PC-9 (cell line): Measurements from ENCODE around the gene HTT-AS.

Experiments used
- EZH2 ChIP-seq: fragments of 200-600 bp; sonication (generic); IDR thresholded peaks from 2 replicates; pipeline ENCODE4 v1.8.0; 2017; ENCODE audit warnings: antibody characterized with exemption, low read depth
- TF ChIP-seq, protein P1 (sequence below): fragments of 200-600 bp; sonication (generic); conservative IDR thresholded peaks from 2 replicates; pipeline ENCODE4 v1.6.1; 2017; ENCODE audit warnings: mixed run types, antibody characterized with exemption, mild to moderate bottlenecking, moderate library complexity

DNA sequence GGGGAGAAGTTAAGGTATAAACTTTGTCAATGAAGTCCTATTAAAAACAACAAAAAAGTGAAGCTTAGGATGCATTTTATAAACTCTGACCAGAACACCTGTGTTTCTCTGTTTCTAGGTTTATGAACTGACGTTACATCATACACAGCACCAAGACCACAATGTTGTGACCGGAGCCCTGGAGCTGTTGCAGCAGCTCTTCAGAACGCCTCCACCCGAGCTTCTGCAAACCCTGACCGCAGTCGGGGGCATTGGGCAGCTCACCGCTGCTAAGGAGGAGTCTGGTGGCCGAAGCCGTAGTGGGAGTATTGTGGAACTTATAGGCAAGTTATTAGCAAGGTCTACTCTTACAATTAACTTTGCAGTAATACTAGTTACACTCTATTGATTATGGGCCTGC is 46.8 kb upstream of the HTT-AS start:
- TF ChIP-seq, protein P1, sequence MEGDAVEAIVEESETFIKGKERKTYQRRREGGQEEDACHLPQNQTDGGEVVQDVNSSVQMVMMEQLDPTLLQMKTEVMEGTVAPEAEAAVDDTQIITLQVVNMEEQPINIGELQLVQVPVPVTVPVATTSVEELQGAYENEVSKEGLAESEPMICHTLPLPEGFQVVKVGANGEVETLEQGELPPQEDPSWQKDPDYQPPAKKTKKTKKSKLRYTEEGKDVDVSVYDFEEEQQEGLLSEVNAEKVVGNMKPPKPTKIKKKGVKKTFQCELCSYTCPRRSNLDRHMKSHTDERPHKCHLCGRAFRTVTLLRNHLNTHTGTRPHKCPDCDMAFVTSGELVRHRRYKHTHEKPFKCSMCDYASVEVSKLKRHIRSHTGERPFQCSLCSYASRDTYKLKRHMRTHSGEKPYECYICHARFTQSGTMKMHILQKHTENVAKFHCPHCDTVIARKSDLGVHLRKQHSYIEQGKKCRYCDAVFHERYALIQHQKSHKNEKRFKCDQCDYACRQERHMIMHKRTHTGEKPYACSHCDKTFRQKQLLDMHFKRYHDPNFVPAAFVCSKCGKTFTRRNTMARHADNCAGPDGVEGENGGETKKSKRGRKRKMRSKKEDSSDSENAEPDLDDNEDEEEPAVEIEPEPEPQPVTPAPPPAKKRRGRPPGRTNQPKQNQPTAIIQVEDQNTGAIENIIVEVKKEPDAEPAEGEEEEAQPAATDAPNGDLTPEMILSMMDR = no peak
- no peak for TF ChIP-seq EZH2
